ENCODE data around the gene KIF25. TPM values are rescaled to one million over a fixed set of nuclear protein-coding genes. Genes with fewer than 3 reads are reported as not detected.
A peak's percentile ranks its signal among the peaks of the same experiment; 100 is the strongest.

Gene KIF25
- total RNA-seq, 1 donor from 2014 or later, result not detected

DNA sequence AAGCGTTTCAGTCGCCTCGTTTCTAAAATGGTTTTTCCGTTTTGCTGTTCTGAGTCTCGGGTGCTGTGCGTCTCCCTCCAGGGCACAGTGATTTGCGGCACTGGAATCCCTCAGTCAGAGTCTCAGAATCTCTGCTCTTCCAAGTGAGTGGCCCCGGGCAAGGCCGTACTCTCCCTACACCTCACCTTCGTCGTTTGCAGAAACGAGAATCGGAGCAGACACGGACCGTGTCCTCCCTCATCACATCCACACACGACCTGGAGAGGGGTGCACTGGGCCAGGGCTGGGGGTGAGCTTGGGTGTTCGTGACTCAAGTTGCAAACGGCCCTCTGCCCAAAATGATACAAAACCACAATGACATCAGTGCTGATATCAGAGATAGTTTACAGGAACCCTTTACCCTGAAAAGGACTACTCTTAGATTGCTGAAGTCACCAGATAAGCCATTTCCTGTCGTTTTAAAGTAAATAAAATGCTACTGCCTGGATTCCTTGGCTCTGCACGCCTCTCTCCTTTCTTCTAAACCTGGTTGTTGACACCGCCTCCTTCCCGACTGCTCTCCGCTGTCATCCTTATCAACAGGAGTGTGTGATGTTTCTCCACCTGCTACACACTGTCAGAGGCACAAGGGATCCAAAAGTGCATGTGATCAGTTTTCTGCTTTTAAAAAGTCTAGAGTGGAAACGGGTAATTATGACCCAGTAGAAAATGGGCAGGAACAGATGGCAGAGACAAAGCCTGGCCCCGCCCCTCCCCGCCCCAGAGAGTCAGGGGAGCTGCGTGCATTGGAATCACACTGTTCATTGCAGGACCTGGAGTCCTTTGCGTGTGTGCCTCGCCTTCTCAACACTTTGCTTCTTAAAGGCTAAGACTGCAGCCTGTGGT lies 38.4 kb downstream of the KIF25 start:
- DNase-seq (ENCODE audit: extremely low spot score in 2 of 2), result no peak
- intact Hi-C loops (cut with DNase I), result no loop called here
- Histone ChIP-seq H3K4me3 (peak overlapping the region; percentile 31 to 43), H3K9me3 (no peaks in the 10 kb centered on the region), H3K27ac (peak overlapping the region; percentile 53), H3K4me1 (peaks cover 28% of the 10 kb centered on the region), H3K36me3 (no peaks in the 10 kb centered on the region), H3K27me3 (no peaks in the 10 kb centered on the region)
- no peak for TF ChIP-seq POLR2A (IDR thresholded peaks at IDR 0.05)
- peak in 1 of 2 donors; percentile 29 for TF ChIP-seq POLR2AphosphoS5 (IDR thresholded peaks at IDR 0.05; ENCODE audit: insufficient read depth in 1 of 2, low read depth in 1 of 2)

- Histone ChIP-seq H3K36me3 (no peaks in the 10 kb centered on the region), H3K27ac (no peak overlapping the region), H3K9me3 (no peaks in the 10 kb centered on the region), H3K4me3 (no peak overlapping the region), H3K4me1 (peaks cover 14% of the 10 kb centered on the region), H3K27me3 (no peaks in the 10 kb centered on the region)
- DNase-seq (ENCODE audit: extremely low spot score in 2 of 2), result no peak
- TF ChIP-seq POLR2AphosphoS5 (IDR thresholded peaks at IDR 0.05; ENCODE audit: insufficient read depth in 1 of 2, low read depth in 1 of 2), result no peak
- TF ChIP-seq POLR2A (IDR thresholded peaks at IDR 0.05), result no peak
- TF ChIP-seq, protein P1, sequence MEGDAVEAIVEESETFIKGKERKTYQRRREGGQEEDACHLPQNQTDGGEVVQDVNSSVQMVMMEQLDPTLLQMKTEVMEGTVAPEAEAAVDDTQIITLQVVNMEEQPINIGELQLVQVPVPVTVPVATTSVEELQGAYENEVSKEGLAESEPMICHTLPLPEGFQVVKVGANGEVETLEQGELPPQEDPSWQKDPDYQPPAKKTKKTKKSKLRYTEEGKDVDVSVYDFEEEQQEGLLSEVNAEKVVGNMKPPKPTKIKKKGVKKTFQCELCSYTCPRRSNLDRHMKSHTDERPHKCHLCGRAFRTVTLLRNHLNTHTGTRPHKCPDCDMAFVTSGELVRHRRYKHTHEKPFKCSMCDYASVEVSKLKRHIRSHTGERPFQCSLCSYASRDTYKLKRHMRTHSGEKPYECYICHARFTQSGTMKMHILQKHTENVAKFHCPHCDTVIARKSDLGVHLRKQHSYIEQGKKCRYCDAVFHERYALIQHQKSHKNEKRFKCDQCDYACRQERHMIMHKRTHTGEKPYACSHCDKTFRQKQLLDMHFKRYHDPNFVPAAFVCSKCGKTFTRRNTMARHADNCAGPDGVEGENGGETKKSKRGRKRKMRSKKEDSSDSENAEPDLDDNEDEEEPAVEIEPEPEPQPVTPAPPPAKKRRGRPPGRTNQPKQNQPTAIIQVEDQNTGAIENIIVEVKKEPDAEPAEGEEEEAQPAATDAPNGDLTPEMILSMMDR (IDR thresholded peaks at IDR 0.05), result no peak
- intact Hi-C loops (cut with DNase I), result no loop called here
Measured at GRCh38 chr6:168037242-168037641, 39.8 kb downstream of the KIF25 start.

DNA sequence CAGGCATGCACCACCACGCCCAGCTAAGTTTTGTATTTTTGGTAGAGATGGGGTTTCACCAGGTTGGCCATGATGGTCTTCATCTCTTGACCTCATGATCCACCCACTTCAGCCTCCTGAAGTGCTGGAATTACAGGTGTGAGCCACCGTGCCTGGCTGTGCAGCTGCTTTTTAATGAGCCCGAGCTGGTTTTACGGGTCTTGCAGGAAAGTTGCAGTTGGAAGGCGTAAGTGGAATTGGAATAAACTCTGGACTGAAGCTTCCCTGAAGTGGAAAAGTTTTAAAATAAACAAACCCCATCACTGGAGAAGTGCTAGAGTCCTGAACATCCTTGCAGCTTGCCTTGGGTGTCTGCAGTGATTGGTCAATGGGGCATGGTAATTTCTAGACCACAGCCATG lies 40.4 kb downstream of the KIF25 start:
- Histone ChIP-seq H3K4me3 (no peak overlapping the region), H3K9me3 (no peaks in the 10 kb centered on the region), H3K36me3 (no peaks in the 10 kb centered on the region), H3K27ac (no peak overlapping the region), H3K27me3 (no peaks in the 10 kb centered on the region), H3K4me1 (peaks cover 14% of the 10 kb centered on the region)
- TF ChIP-seq POLR2A (IDR thresholded peaks at IDR 0.05) (no peak), POLR2AphosphoS5 (IDR thresholded peaks at IDR 0.05; ENCODE audit: insufficient read depth in 1 of 2, low read depth in 1 of 2) (peak in 1 of 2 donors; percentile 21)
- no peak for DNase-seq (ENCODE audit: extremely low spot score in 2 of 2)
- intact Hi-C loops (cut with DNase I), result no loop called here

DNA sequence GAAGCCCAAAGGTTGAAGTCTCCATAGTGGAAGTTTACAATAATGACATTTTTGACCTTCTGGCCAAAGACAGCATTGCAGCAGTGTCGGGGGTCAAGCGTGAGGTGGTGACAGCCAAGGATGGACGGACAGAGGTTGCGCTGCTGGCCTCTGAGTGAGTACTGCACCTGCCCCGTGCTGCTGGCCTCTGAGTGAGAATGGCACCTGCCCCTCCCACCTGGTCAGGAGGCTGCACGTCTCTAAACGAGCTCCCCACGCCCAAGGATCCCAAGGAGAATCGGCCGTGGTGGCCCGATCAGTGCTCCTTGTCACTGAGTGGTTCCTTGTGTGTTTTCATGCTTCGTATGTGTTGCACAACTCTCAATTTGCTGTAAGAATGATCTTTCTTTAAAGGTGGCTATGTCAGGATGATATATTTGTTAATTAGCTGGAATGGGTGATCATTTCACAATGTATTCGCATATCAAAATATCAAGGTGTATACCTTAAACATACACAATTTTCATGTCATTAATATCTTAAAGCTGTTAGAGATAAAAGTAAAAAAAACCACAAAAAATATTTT lies 41.2 kb downstream of the KIF25 start:
- H3K4me1 ChIP-seq, result peaks cover 7% of the 10 kb centered on the region
- no peaks in the 10 kb centered on the region for H3K36me3 ChIP-seq
- no peak for DNase-seq (ENCODE audit: extremely low spot score in 2 of 2)
- no peaks in the 10 kb centered on the region for H3K27me3 ChIP-seq
- TF ChIP-seq POLR2A (IDR thresholded peaks at IDR 0.05) (no peak), POLR2AphosphoS5 (IDR thresholded peaks at IDR 0.05; ENCODE audit: insufficient read depth in 1 of 2, low read depth in 1 of 2) (no peak)
- TF ChIP-seq, protein P1 (IDR thresholded peaks at IDR 0.05), result no peak
- no peak overlapping the region for H3K4me3 ChIP-seq
- H3K27ac ChIP-seq, result no peak overlapping the region
- H3K9me3 ChIP-seq, result no peaks in the 10 kb centered on the region
- intact Hi-C loops (cut with DNase I), result no loop called here

DNA sequence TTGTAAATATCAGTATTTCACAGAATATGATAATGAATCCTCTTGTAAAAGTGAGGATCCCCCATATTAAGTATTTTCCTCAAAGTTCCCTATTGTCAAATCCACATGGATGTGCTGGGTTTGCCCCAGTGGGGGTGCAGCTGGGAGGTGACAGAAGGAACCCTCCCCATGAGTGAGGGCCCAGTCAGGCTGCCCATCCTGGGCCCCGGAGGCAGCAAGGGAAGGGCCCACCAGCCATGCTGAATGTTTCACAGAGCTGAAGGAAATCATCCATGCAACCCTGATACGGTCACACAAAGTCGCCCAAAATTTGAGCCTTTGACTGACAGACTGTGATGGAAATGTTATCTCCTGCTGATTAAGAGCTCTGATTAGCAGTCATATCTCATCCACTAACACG lies 41.8 kb downstream of the KIF25 start:
- Histone ChIP-seq H3K4me1 (peaks cover 7% of the 10 kb centered on the region), H3K27ac (no peak overlapping the region), H3K27me3 (no peaks in the 10 kb centered on the region), H3K9me3 (no peaks in the 10 kb centered on the region), H3K4me3 (no peak overlapping the region), H3K36me3 (no peaks in the 10 kb centered on the region)
- intact Hi-C loops (cut with DNase I), result no loop called here
- TF ChIP-seq POLR2AphosphoS5 (IDR thresholded peaks at IDR 0.05; ENCODE audit: insufficient read depth in 1 of 2, low read depth in 1 of 2) (no peak), POLR2A (IDR thresholded peaks at IDR 0.05) (no peak)
- TF ChIP-seq, protein P1 (IDR thresholded peaks at IDR 0.05), result no peak
- DNase-seq (ENCODE audit: extremely low spot score in 2 of 2), result no peak

DNA sequence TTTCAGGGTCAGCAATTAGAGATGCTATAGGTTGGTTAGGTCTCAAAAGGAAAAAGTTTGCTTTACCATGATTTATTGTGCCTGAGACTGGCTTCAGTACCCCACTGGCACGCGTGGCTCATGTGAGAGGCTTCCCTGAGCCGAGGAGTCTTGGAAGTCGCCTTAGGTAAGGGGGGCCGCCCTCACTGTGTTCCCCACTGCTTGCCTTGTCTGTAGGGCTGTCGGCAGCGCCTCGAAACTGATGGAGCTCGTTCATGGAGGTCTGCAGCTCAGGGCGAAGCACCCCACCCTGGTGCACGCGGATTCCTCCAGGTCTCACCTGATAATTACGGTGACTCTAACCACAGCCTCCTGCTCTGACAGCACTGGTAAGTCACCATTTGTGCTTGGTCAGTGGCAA lies 42.4 kb downstream of the KIF25 start:
- no peak for DNase-seq (ENCODE audit: extremely low spot score in 2 of 2)
- Histone ChIP-seq H3K27me3 (no peaks in the 10 kb centered on the region), H3K27ac (no peak overlapping the region), H3K4me3 (no peak overlapping the region), H3K36me3 (no peaks in the 10 kb centered on the region), H3K4me1 (peaks cover 7% of the 10 kb centered on the region), H3K9me3 (no peaks in the 10 kb centered on the region)
- intact Hi-C loops (cut with DNase I), result no loop called here
- TF ChIP-seq POLR2A (IDR thresholded peaks at IDR 0.05) (no peak), POLR2AphosphoS5 (IDR thresholded peaks at IDR 0.05; ENCODE audit: insufficient read depth in 1 of 2, low read depth in 1 of 2) (no peak)
- TF ChIP-seq, protein P1 (IDR thresholded peaks at IDR 0.05), result no peak

All from vagina (tissue), 2 donors.